Neural progenitor cell (in vitro differentiated cells): Measurements from ENCODE around the gene HSPA1A.

Experiments
- EZH2 ChIP-seq: fragments of 200-600 bp; sonication (generic); IDR thresholded peaks from 2 replicates; pipeline ENCODE4 v1.6.1; 2017; ENCODE audit warnings: antibody characterized with exemption, mild to moderate bottlenecking, moderate library complexity
- TF ChIP-seq, protein P1 (sequence below): fragments of 200-600 bp; sonication (generic); IDR thresholded peaks from 2 replicates; pipeline ENCODE4 v1.5.1; 2017; ENCODE audit warnings: antibody characterized with exemption, mild to moderate bottlenecking

DNA sequence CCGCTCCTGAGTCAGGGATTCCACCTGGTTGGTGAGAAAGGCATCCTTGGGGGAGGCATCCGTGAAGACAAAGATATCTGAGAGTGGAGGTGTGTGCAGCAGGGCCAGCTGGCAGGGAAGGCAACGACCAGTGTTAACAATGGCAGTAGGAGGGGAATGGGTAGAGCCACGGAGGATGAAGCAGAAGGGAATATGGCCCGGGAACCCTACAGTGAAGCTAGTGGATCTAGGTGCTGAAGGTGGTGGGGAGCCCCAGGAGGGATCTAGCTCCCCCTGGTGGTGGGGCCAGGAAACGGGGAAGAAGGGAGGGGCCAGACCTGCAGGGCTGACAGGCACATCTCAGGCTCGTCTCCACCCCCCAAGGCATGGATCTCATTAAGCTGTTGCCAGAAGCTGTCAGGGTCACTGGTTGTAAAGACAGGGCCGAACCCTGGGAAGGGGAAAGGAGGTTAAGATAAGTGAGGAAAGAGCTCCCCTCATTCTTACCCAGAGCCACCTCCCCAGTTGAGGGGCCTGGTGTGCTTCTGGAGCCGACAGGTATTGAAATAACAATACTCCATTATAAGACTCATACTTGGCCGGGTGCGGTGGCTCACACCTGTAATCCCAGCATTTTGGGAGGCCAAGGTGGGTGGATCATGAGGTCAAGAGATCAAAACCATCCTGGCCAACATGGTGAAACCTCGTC is 45.5 kb upstream of the HSPA1A start:
- TF ChIP-seq, protein P1, sequence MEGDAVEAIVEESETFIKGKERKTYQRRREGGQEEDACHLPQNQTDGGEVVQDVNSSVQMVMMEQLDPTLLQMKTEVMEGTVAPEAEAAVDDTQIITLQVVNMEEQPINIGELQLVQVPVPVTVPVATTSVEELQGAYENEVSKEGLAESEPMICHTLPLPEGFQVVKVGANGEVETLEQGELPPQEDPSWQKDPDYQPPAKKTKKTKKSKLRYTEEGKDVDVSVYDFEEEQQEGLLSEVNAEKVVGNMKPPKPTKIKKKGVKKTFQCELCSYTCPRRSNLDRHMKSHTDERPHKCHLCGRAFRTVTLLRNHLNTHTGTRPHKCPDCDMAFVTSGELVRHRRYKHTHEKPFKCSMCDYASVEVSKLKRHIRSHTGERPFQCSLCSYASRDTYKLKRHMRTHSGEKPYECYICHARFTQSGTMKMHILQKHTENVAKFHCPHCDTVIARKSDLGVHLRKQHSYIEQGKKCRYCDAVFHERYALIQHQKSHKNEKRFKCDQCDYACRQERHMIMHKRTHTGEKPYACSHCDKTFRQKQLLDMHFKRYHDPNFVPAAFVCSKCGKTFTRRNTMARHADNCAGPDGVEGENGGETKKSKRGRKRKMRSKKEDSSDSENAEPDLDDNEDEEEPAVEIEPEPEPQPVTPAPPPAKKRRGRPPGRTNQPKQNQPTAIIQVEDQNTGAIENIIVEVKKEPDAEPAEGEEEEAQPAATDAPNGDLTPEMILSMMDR = peak; percentile 64
- TF ChIP-seq EZH2 = no peak
